HG03095 (cell line): ENCODE data around the gene UQCC2.

Experiments used
- ATAC-seq: cut with Tn5 transposase; IDR thresholded peaks from one replicate; pipeline ENCODE4 v1.9.1; 2021; ENCODE audit warnings: moderate library complexity; ENCODE audit not compliant: unreplicated experiment

Gene UQCC2

GRCh38 chr6:33659986-33660385 is 51.5 kb downstream of the UQCC2 start:
- ATAC-seq = no peak

GRCh38 chr6:33658982-33659689 is 52.4 kb downstream of the UQCC2 start:
- no peak for ATAC-seq

- no peak for ATAC-seq
These were observed 54.7 kb downstream of the UQCC2 start for GRCh38 chr6:33656844-33657243.

DNA sequence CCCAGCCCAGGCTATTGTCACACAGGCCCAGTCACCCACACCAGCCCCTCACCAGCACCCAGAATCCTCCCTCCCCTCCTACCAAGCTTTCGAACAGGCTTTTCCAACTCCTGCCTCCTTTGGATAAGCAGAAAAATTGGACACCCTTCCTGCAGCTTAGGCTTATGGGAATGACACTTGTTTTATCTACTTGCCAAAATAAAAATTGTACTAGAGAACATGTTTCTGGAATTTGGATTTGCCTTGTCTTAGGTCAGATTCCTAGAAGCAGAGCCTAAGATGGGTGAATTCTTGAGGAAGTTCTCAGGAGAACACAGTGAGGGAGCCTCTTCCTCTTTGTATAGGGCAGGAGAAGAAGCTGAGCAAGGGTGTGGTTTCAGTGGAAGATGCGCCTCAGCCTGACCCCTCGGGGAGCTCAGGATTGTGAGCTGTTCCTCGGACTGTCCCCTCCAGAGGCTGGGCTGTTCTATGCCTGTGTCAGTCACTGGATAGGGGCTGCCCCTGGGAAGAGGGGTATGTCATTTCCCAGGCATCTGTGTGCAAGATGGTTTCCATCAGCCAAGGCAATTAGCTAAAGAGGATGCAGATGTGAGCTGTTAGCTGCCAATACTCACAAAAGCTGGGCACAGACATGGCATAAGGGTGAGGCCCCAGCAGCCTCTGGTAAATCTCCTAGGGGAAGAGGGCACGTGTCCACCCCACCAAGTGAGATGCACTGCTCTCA is 56.5 kb downstream of the UQCC2 start:
- ATAC-seq = no peak

- no peak for ATAC-seq
These were observed 59.5 kb downstream of the UQCC2 start for GRCh38 chr6:33652002-33652401.

- no peak for ATAC-seq
These were observed 60.1 kb downstream of the UQCC2 start for GRCh38 chr6:33651403-33651802.
